Activated naive CD4-positive, alpha-beta T cell treated with anti-CD3 and anti-CD28 coated beads for 36 hours (primary cell): ENCODE measurements around the gene HNRNPAB. TPM values are rescaled to one million over a fixed set of nuclear protein-coding genes. Genes with fewer than 3 reads are reported as not detected.
"Not testable (repeated sequence)": the region's sequence is repeated elsewhere in the genome, so short reads cannot be mapped to it uniquely, and the experiment has no call there.

Experiments
- CTCF ChIA-PET: fragments of 350-600 bp; sonication (Branson Sonifier 250); formaldehyde crosslinking; loops from one replicate; lab custom pipeline; 2021; ENCODE audit warnings: antibody characterized with exemption; lab: Charles Lee
- DNase-seq: peaks from one replicate; pipeline ENCODE4 v3.0.0-alpha.2; 2020
- H3K27ac Mint-ChIP-seq: one replicate; pipeline ENCODE4 v1.8.0; 2021; ENCODE audit warnings: mild to moderate bottlenecking, mixed read lengths
- H3K27me3 Mint-ChIP-seq: one replicate; pipeline ENCODE4 v1.8.0; 2021; ENCODE audit warnings: low read depth, mixed read lengths
- H3K36me3 Mint-ChIP-seq: one replicate; pipeline ENCODE4 v1.8.0; 2021; ENCODE audit warnings: low read depth, mixed read lengths
- H3K4me1 Mint-ChIP-seq: one replicate; pipeline ENCODE4 v1.8.0; 2021; ENCODE audit warnings: low read depth, mixed read lengths
- H3K4me3 Mint-ChIP-seq: one replicate; pipeline ENCODE4 v1.8.0; 2021; ENCODE audit warnings: mild to moderate bottlenecking, moderate library complexity, mixed read lengths
- H3K9me3 Mint-ChIP-seq: one replicate; pipeline ENCODE4 v1.8.0; 2021; ENCODE audit warnings: mixed read lengths
- intact Hi-C: fragments of 100-400 bp; cut with micrococcal nuclease; formaldehyde crosslinking; loops from one replicate; pipeline ENCODE4 v1.15.1; 2023
- total RNA-seq, 2 experiments: library from RNA; stranded (reverse); gene quantifications; one replicate each; pipeline ENCODE4 v1.2.3, GENCODE V29; 2021

Gene HNRNPAB
- total RNA-seq, 2 experiments from 2014 or later, result 251 to 262 TPM

- H3K4me1 Mint-ChIP-seq, result peaks cover 52% of the 10 kb centered on the region
- intact Hi-C loops, result loop anchor here (1.0 to 10.0 kb wide), 2 partner anchors 316 to 909 kb away; no protein-coding TSS in a partner anchor
- no peak overlapping the region for H3K4me3 Mint-ChIP-seq
- H3K9me3 Mint-ChIP-seq, result no peaks in the 10 kb centered on the region
- peaks cover 14% of the 10 kb centered on the region for H3K36me3 Mint-ChIP-seq
- H3K27ac Mint-ChIP-seq, result no peak overlapping the region
- no peak for DNase-seq
- no peaks in the 10 kb centered on the region for H3K27me3 Mint-ChIP-seq
- CTCF ChIA-PET, result interaction anchor here (0.7 to 1.6 kb wide), 6 partner anchors 10 to 42 kb away, joined by 3 to 8 read pairs (median 6); no protein-coding TSS in a partner anchor
These were observed 31.2 kb downstream of the HNRNPAB start for GRCh38 chr5:178235588-178235974.

- DNase-seq, result no peak
- H3K9me3 Mint-ChIP-seq, result no peaks in the 10 kb centered on the region
- H3K27ac Mint-ChIP-seq, result no peak overlapping the region
- peaks cover 52% of the 10 kb centered on the region for H3K4me1 Mint-ChIP-seq
- CTCF ChIA-PET, result interaction anchor here (0.7 to 1.6 kb wide), 3 partner anchors 15 to 45 kb away, joined by 4 to 7 read pairs (median 4); no protein-coding TSS in a partner anchor
- H3K36me3 Mint-ChIP-seq, result peaks cover 8% of the 10 kb centered on the region
- H3K27me3 Mint-ChIP-seq, result no peaks in the 10 kb centered on the region
- H3K4me3 Mint-ChIP-seq, result no peak overlapping the region
- intact Hi-C loops, result loop anchor here (10.0 kb wide), 1 partner anchor 909 kb away; no protein-coding TSS in a partner anchor
These were observed 31.8 kb downstream of the HNRNPAB start for GRCh38 chr5:178236126-178236525.

GRCh38 chr5:178236679-178237078 is 32.3 kb downstream of the HNRNPAB start:
- Mint-ChIP-seq H3K27ac (no peak overlapping the region), H3K27me3 (no peaks in the 10 kb centered on the region), H3K4me1 (peaks cover 48% of the 10 kb centered on the region), H3K9me3 (no peaks in the 10 kb centered on the region), H3K4me3 (no peak overlapping the region), H3K36me3 (peaks cover 3% of the 10 kb centered on the region)
- CTCF ChIA-PET, result interaction anchor here (0.9 kb wide), 1 partner anchor 44 kb away, joined by 4 read pairs; no protein-coding TSS in a partner anchor
- no peak for DNase-seq
- intact Hi-C loops, result loop anchor here (10.0 kb wide), 1 partner anchor 908 kb away; no protein-coding TSS in a partner anchor

GRCh38 chr5:178237431-178238312 is 33.3 kb downstream of the HNRNPAB start:
- no peaks in the 10 kb centered on the region for H3K27me3 Mint-ChIP-seq
- DNase-seq, result no peak
- no peaks in the 10 kb centered on the region for H3K36me3 Mint-ChIP-seq
- CTCF ChIA-PET, result interaction anchor here (0.6 to 1.0 kb wide), 4 partner anchors 14 to 909 kb away, joined by 3 to 4 read pairs (median 4); no protein-coding TSS in a partner anchor
- intact Hi-C loops, result loop anchor here (10.0 kb wide), 1 partner anchor 907 kb away; no protein-coding TSS in a partner anchor
- H3K9me3 Mint-ChIP-seq, result no peaks in the 10 kb centered on the region
- peaks cover 48% of the 10 kb centered on the region for H3K4me1 Mint-ChIP-seq
- H3K27ac Mint-ChIP-seq, result peak overlapping the region; percentile 91
- no peak overlapping the region for H3K4me3 Mint-ChIP-seq

- Mint-ChIP-seq H3K27ac (peak overlapping the region; percentile 91), H3K4me3 (no peak overlapping the region), H3K4me1 (peaks cover 45% of the 10 kb centered on the region), H3K9me3 (no peaks in the 10 kb centered on the region), H3K36me3 (no peaks in the 10 kb centered on the region), H3K27me3 (no peaks in the 10 kb centered on the region)
- intact Hi-C loops, result loop anchor here (10.0 kb wide), 1 partner anchor 907 kb away; no protein-coding TSS in a partner anchor
- CTCF ChIA-PET, result interaction anchor here (0.6 to 1.0 kb wide), 3 partner anchors 13 to 908 kb away, joined by 3 to 4 read pairs (median 4); no protein-coding TSS in a partner anchor
- no peak for DNase-seq
These were observed 33.9 kb downstream of the HNRNPAB start for GRCh38 chr5:178238313-178238635.

- Mint-ChIP-seq H3K9me3 (no peaks in the 10 kb centered on the region), H3K27ac (peak overlapping the region; percentile 91), H3K27me3 (no peaks in the 10 kb centered on the region), H3K4me3 (no peak overlapping the region), H3K4me1 (peaks cover 45% of the 10 kb centered on the region), H3K36me3 (no peaks in the 10 kb centered on the region)
- peak; percentile 55 for DNase-seq
- intact Hi-C loops, result loop anchor here (10.0 kb wide), 1 partner anchor 906 kb away; no protein-coding TSS in a partner anchor
- CTCF ChIA-PET, result interaction anchor here (1.0 kb wide), 1 partner anchor 907 kb away, joined by 4 read pairs; no protein-coding TSS in a partner anchor
These were observed 34.6 kb downstream of the HNRNPAB start for GRCh38 chr5:178238711-178239592.

GRCh38 chr5:178239626-178240301 is 35.4 kb downstream of the HNRNPAB start:
- H3K27me3 Mint-ChIP-seq, CTCF ChIA-PET, H3K9me3 Mint-ChIP-seq, H3K36me3 Mint-ChIP-seq: not testable (repeated sequence)
- peak overlapping the region; percentile 85 for H3K27ac Mint-ChIP-seq
- peak overlapping the region; percentile 4 for H3K4me3 Mint-ChIP-seq
- peak; percentile 47 for DNase-seq
- H3K4me1 Mint-ChIP-seq, result peaks cover 44% of the 10 kb centered on the region
- intact Hi-C loops, result loop anchor here (10.0 kb wide), 1 partner anchor 905 kb away; no protein-coding TSS in a partner anchor

- DNase-seq, result no peak
- peak overlapping the region; percentile 85 for H3K27ac Mint-ChIP-seq
These were observed 36.0 kb downstream of the HNRNPAB start for GRCh38 chr5:178240341-178240741.

DNA sequence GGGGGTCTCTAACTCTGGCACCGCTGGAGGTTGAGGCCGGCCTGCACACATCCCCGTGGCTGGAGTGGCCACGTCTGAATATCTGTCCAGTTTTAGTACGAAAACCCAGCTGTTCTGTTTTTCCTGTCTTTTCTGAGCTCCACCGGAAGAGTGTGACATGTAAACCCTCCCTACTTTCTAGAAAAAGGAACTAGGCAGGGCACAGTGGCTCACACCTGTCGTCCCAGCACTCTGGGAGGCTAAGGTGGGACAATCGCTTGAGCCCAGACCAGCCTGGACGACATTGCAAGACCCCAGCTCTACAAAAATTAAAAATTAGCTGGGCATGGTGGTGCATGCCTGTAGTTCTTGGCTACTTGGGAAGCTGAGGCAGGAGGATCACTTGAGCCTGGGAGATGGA is 36.4 kb downstream of the HNRNPAB start:
- intact Hi-C loops, result no loop called here
- Mint-ChIP-seq H3K4me1 (peaks cover 42% of the 10 kb centered on the region), H3K4me3 (peak overlapping the region; percentile 42), H3K36me3 (no peaks in the 10 kb centered on the region), H3K27ac (peak overlapping the region; percentile 68), H3K9me3 (no peaks in the 10 kb centered on the region), H3K27me3 (no peaks in the 10 kb centered on the region)
- no peak for DNase-seq
- CTCF ChIA-PET, result interaction anchor here (0.9 kb wide), 1 partner anchor 10 kb away, joined by 3 read pairs; no protein-coding TSS in a partner anchor

More at GRCh38 chr5:178240341-178240741, 36.0 kb downstream of the HNRNPAB start:
- intact Hi-C loops, result no loop called here
- H3K4me3 Mint-ChIP-seq, result no peak overlapping the region
- H3K9me3 Mint-ChIP-seq, result no peaks in the 10 kb centered on the region
- no peaks in the 10 kb centered on the region for H3K36me3 Mint-ChIP-seq
- no peaks in the 10 kb centered on the region for H3K27me3 Mint-ChIP-seq
- H3K4me1 Mint-ChIP-seq, result peaks cover 42% of the 10 kb centered on the region
- CTCF ChIA-PET, result interaction anchor here (0.9 kb wide), 1 partner anchor 11 kb away, joined by 3 read pairs; no protein-coding TSS in a partner anchor

- no peak for DNase-seq
- Mint-ChIP-seq H3K9me3 (no peaks in the 10 kb centered on the region), H3K27me3 (no peaks in the 10 kb centered on the region), H3K36me3 (no peaks in the 10 kb centered on the region), H3K4me1 (peaks cover 41% of the 10 kb centered on the region), H3K4me3 (peak overlapping the region; percentile 42), H3K27ac (peak overlapping the region; percentile 68)
- CTCF ChIA-PET, result interaction anchor here (0.9 kb wide), 1 partner anchor 10 kb away, joined by 3 read pairs; no protein-coding TSS in a partner anchor
- intact Hi-C loops, result no loop called here
These were observed 36.9 kb downstream of the HNRNPAB start for GRCh38 chr5:178241231-178241663.

- H3K27me3 Mint-ChIP-seq, result no peaks in the 10 kb centered on the region
- no peak overlapping the region for H3K4me3 Mint-ChIP-seq
- CTCF ChIA-PET, result no interaction called here
- no peaks in the 10 kb centered on the region for H3K9me3 Mint-ChIP-seq
- no peaks in the 10 kb centered on the region for H3K36me3 Mint-ChIP-seq
- H3K4me1 Mint-ChIP-seq, result peaks cover 37% of the 10 kb centered on the region
- intact Hi-C loops, result no loop called here
- DNase-seq, result no peak
- no peak overlapping the region for H3K27ac Mint-ChIP-seq
These were observed 37.4 kb downstream of the HNRNPAB start for GRCh38 chr5:178241688-178242231.
